ENCODE measurements around the gene ZNF488. TPM values are rescaled to one million over a fixed set of nuclear protein-coding genes. Genes with fewer than 3 reads are reported as not detected.

ZNF488 gene
- total RNA-seq, 4 donors from 2014 or later = 0.11 TPM; not detected in 3

DNA sequence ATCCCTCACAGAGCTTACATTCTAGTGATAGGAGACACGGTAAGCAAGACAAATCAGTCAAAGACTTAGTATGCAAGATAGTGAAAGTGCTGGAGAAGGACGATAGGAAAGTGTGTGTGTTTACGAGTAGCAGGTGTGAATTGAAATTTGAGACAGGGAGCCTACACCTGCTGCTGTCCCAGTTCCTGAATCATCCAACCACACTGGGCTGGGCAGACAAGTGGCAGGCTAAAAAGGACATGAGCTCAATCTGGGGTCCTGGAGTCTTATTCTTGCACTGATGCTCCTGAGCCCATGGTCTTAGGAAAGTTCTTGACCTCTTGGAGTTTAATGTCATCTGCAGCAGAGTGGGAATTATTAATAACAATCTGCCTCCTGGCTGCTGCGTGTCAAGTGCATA, 19.7 kb downstream of the ZNF488 start:
- Histone ChIP-seq H3K36me3 (no peaks in the 10 kb centered on the region), H3K27ac (replicated peaks in 1 of 4) (no peak overlapping the region), H3K4me3 (no peak overlapping the region), H3K4me1 (no peaks in the 10 kb centered on the region), H3K27me3 (no peaks in the 10 kb centered on the region), H3K9me3 (no peaks in the 10 kb centered on the region)
- WGBS = 78% methylated on average over 4 of the region's 4 CpGs
- intact Hi-C loops (cut with DNase I) = no loop called here
- TF ChIP-seq POLR2A (IDR thresholded peaks at IDR 0.05; ENCODE audit: low read depth) = no peak
- no peak for TF ChIP-seq EP300 (IDR thresholded peaks at IDR 0.05)
- TF ChIP-seq POLR2AphosphoS5 (IDR thresholded peaks at IDR 0.05) = no peak
- TF ChIP-seq, protein P1, sequence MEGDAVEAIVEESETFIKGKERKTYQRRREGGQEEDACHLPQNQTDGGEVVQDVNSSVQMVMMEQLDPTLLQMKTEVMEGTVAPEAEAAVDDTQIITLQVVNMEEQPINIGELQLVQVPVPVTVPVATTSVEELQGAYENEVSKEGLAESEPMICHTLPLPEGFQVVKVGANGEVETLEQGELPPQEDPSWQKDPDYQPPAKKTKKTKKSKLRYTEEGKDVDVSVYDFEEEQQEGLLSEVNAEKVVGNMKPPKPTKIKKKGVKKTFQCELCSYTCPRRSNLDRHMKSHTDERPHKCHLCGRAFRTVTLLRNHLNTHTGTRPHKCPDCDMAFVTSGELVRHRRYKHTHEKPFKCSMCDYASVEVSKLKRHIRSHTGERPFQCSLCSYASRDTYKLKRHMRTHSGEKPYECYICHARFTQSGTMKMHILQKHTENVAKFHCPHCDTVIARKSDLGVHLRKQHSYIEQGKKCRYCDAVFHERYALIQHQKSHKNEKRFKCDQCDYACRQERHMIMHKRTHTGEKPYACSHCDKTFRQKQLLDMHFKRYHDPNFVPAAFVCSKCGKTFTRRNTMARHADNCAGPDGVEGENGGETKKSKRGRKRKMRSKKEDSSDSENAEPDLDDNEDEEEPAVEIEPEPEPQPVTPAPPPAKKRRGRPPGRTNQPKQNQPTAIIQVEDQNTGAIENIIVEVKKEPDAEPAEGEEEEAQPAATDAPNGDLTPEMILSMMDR (IDR thresholded peaks at IDR 0.05) = no peak
- no peak for DNase-seq (ENCODE audit: extremely low spot score)

DNA sequence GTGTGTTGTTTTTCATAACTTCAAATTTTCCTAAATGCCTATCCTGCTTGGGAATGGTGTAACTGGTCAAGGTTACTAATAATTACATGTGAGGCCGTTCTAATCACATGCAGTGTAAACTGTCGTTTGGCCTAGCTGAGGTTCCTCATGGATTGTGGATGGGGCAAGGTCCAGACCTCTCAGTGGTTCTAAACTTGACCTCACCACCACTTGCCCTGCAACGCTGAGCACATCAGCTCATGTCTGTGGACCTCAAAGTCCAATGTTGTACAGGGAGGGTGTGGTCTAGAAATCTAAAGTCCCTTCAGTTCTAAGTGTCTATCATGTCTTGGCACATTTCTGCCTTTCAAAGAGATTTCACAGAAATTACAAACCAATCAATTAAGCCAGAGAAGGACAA, 20.3 kb downstream of the ZNF488 start:
- no peak for DNase-seq (ENCODE audit: extremely low spot score)
- WGBS = 98% methylated on average over 3 of the region's 3 CpGs
- no peaks in the 10 kb centered on the region for H3K9me3 ChIP-seq

DNA sequence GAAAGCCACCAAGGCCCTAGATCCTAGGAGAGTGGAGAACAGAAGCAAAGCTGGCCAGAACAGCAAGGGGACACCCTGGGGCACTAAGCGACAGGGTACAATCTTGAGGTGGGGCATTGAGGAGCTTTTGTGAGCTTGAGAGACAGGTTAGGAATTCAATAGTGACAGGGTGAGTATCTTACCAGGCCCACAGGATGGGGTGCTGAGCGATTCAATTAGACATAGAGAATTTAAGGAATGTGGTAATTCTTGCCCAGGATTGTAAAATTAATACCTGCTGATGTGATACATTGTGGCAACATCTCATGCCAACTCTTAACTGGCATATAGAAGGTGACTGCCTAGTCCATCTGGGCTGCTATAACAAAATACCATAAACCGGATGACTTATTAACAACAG, 21.9 kb downstream of the ZNF488 start:
- intact Hi-C loops (cut with DNase I) = no loop called here
- no peaks in the 10 kb centered on the region for H3K27me3 ChIP-seq
- no peak overlapping the region for H3K4me3 ChIP-seq
- no peaks in the 10 kb centered on the region for H3K36me3 ChIP-seq
- DNase-seq (ENCODE audit: extremely low spot score) = no peak
- no peaks in the 10 kb centered on the region for H3K4me1 ChIP-seq
- no peaks in the 10 kb centered on the region for H3K9me3 ChIP-seq
- no peak overlapping the region for H3K27ac ChIP-seq (replicated peaks in 1 of 4)
- TF ChIP-seq, protein P1 (IDR thresholded peaks at IDR 0.05) = no peak
- TF ChIP-seq POLR2A (IDR thresholded peaks at IDR 0.05; ENCODE audit: low read depth) (no peak), EP300 (IDR thresholded peaks at IDR 0.05) (no peak), POLR2AphosphoS5 (IDR thresholded peaks at IDR 0.05) (no peak)
- WGBS = 86% methylated on average over 3 of the region's 3 CpGs

More for the DNA sequence above, 20.3 kb downstream of the ZNF488 start:
- H3K4me1 ChIP-seq = no peaks in the 10 kb centered on the region
- H3K27ac ChIP-seq (replicated peaks in 1 of 4) = no peak overlapping the region
- TF ChIP-seq POLR2A (IDR thresholded peaks at IDR 0.05; ENCODE audit: low read depth) = no peak
- H3K4me3 ChIP-seq = no peak overlapping the region
- intact Hi-C loops (cut with DNase I) = no loop called here
- H3K27me3 ChIP-seq = no peaks in the 10 kb centered on the region
- no peaks in the 10 kb centered on the region for H3K36me3 ChIP-seq

DNA sequence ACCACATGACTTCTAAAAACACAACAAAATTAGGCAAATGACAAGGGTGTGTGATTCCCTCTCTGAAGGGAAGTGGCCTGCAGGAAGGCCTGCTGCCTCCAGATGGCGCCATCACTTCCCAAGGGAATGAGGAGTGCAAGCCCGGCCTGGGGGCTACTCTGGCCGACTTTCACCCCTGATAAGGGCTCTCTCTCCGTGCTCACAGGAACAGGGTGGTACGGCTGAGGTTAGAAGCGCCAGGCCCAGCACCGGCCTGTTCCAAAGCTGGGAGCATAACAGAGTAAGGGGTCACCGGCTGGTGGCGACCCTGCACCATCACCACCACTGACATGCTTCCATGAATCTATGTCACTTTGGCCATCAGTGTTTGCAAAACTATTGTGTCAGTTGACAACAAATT, 22.8 kb downstream of the ZNF488 start:
- 53% methylated on average over 5 of the region's 9 CpGs for WGBS
- DNase-seq (ENCODE audit: extremely low spot score) = no peak
- no peaks in the 10 kb centered on the region for H3K9me3 ChIP-seq

DNA sequence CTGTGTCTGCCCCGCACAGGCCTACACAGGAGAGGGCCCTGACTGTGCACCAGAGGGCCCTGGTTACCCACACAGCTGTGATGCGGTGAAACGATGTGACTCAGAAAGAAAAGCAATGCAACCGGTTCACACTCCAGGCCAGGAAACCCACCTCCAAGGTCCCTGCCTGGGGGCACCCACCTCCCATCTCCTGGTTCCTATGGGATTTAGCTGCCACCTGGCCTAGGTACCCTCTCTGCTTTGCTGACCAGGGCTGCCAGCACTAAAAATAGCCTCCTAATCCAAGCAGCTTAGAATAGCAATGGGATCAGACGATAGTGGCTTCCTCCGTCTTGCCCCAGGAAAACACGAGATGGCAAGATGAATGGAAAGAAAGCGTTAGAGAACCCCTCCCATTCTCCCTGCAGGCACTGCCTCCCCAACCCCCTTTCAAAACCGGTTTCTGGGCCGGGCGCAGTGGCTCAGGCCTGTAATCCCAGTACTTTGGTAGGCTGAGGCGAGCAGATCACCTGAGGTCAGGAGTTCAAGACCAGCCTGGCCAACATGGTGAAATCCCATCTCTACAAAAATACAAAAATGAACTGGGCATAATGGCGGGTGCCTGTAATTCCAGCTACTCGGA, 23.6 kb downstream of the ZNF488 start:
- no peak for DNase-seq (ENCODE audit: extremely low spot score)
- WGBS = 81% methylated on average over 14 of the region's 14 CpGs
- H3K27ac ChIP-seq (replicated peaks in 1 of 4) = no peak overlapping the region

More for the DNA sequence above, 22.8 kb downstream of the ZNF488 start:
- Histone ChIP-seq H3K36me3 (no peaks in the 10 kb centered on the region), H3K27ac (replicated peaks in 1 of 4) (no peak overlapping the region), H3K4me1 (no peaks in the 10 kb centered on the region), H3K4me3 (no peak overlapping the region), H3K27me3 (no peaks in the 10 kb centered on the region)
- intact Hi-C loops (cut with DNase I) = no loop called here
- TF ChIP-seq POLR2AphosphoS5 (IDR thresholded peaks at IDR 0.05) = no peak
- TF ChIP-seq, protein P1 (IDR thresholded peaks at IDR 0.05) = peak; percentile 55 to 74 (median 57)

More for the DNA sequence above, 23.6 kb downstream of the ZNF488 start:
- Histone ChIP-seq H3K9me3 (no peaks in the 10 kb centered on the region), H3K27me3 (no peaks in the 10 kb centered on the region), H3K4me1 (no peaks in the 10 kb centered on the region), H3K4me3 (no peak overlapping the region), H3K36me3 (no peaks in the 10 kb centered on the region)
- TF ChIP-seq, protein P1 (IDR thresholded peaks at IDR 0.05) = no peak
- TF ChIP-seq POLR2A (IDR thresholded peaks at IDR 0.05; ENCODE audit: low read depth) (no peak), EP300 (IDR thresholded peaks at IDR 0.05) (no peak), POLR2AphosphoS5 (IDR thresholded peaks at IDR 0.05) (no peak)
- intact Hi-C loops (cut with DNase I) = no loop called here

Measured in esophagus muscularis mucosa (tissue), 4 donors.